HepG2 (cell line): ENCODE results near the gene VGLL1. TPM values are rescaled to one million over a fixed set of nuclear protein-coding genes. Genes with fewer than 3 reads are reported as not detected.

Experiments used
- ATAC-seq: fragments of 200-7000 bp; cut with Tn5 transposase; 3 replicates; pipeline ENCODE4 v1.9.1; 2020; ENCODE audit warnings: mild to moderate bottlenecking, moderate library complexity
- BruUV-seq: library from RNA; stranded (reverse); fragments of 400-500 nt; replicated peaks from 2 replicates; lab custom pipeline; 2021; lab: Mats Ljungman, UMichigan
- CTCF ChIA-PET: fragments of 300-600 bp; formaldehyde crosslinking; extraction: SDS; loops from one replicate; lab custom pipeline; 2021; ENCODE audit warnings: low total read pairs, inconsistent platforms, low intra/inter-chr PET ratio; lab: Yijun Ruan, JAX
- POLR2A ChIA-PET: fragments of 350-600 bp; sonication (Branson Sonifier 250); formaldehyde crosslinking; loops from one replicate; lab custom pipeline; 2020; ENCODE audit warnings: antibody characterized with exemption, inconsistent platforms; lab: Yijun Ruan, JAX
- DNase-seq: peaks from one replicate; pipeline ENCODE4 v3.0.0-alpha.2; 2015; ENCODE audit warnings: low spot score
- FAIRE-seq: peaks from 3 replicates; lab custom pipeline; 2011; peaks lifted over from hg19 to GRCh38; lab: Jason Lieb, UNC
- H2AFZ ChIP-seq: one replicate; pipeline ENCODE4 v1.6.1; 2011; ENCODE audit warnings: low read length, inconsistent platforms
- H3K27ac ChIP-seq: fragments of 300-600 bp; 3 replicates; pipeline ENCODE4 v1.8.0; 2011; ENCODE audit warnings: mixed run types, mild to moderate bottlenecking, mixed read lengths, low read length, inconsistent platforms; ENCODE audit not compliant: insufficient read depth; ENCODE audit errors: extremely low read length
- H3K27me3 ChIP-seq, 2 experiments: fragments of 200-600 bp in 1 of 2; 2 replicates in 1 of 2; 3 replicates in 1 of 2; pipeline versions ENCODE4 v1.6.0 to v1.8.0; 2011; ENCODE audit warnings: low read length in 2 of 2, mild to moderate bottlenecking in 2 of 2, moderate library complexity in 2 of 2, inconsistent platforms in 1 of 2; ENCODE audit not compliant: insufficient read depth in 2 of 2, control insufficient read depth in 1 of 2
- H3K36me3 ChIP-seq, 2 experiments: fragments of 200-600 bp in 1 of 2; replicated peaks in 1 of 2; 2 replicates in 1 of 2; 3 replicates in 1 of 2; pipeline versions ENCODE4 v1.5.1 to v1.8.0; 2011; ENCODE audit warnings: low read length in 2 of 2, inconsistent platforms in 1 of 2; ENCODE audit not compliant: insufficient read depth in 2 of 2, control insufficient read depth in 1 of 2
- H3K4me1 ChIP-seq: 2 replicates; pipeline ENCODE4 v1.5.1; 2012; ENCODE audit warnings: low read length, inconsistent platforms; ENCODE audit not compliant: insufficient read depth
- H3K4me2 ChIP-seq: 2 replicates; pipeline ENCODE4 v1.6.0; 2011; ENCODE audit warnings: low read depth, low read length, inconsistent platforms
- H3K4me3 ChIP-seq, 3 experiments: fragments of 200-600 bp in 1 of 3; sonication (generic), shearing (Covaris generic) in 1 of 3; replicated peaks in 1 of 3; 2 replicates each; pipeline ENCODE4 v1.5.1; 2011 to 2016; ENCODE audit warnings: low read length in 3 of 3, inconsistent platforms in 2 of 3, low read depth in 2 of 3, mild to moderate bottlenecking in 2 of 3, control low read depth in 1 of 3, mixed read lengths in 1 of 3; ENCODE audit not compliant: insufficient read depth in 1 of 3
- H3K79me2 ChIP-seq: one replicate; pipeline ENCODE4 v1.6.1; 2011; ENCODE audit warnings: low read length, inconsistent platforms; ENCODE audit not compliant: insufficient read depth
- H3K9ac ChIP-seq: 2 replicates; pipeline ENCODE4 v1.6.0; 2011; ENCODE audit warnings: mild to moderate bottlenecking, low read depth, low read length, inconsistent platforms; ENCODE audit not compliant: insufficient read depth
- H3K9me3 ChIP-seq: 2 replicates; pipeline ENCODE4 v1.5.1; 2012; ENCODE audit warnings: mild to moderate bottlenecking, low read length
- H4K20me1 ChIP-seq: 2 replicates; pipeline ENCODE4 v1.6.0; 2011; ENCODE audit warnings: inconsistent platforms, mild to moderate bottlenecking, low read length, moderate library complexity; ENCODE audit not compliant: insufficient read depth
- NR2F1 ChIP-seq, 2 experiments: fragments of 450-650 bp in 1 of 2; formaldehyde crosslinking in 1 of 2; IDR thresholded peaks; 2 replicates each; pipeline versions ENCODE4 v1.5.0 to v1.6.1; 2016 to 2020; ENCODE audit warnings: mild to moderate bottlenecking in 1 of 2, missing compliant biosample characterization in 1 of 2, missing genetic modification reagents in 1 of 2, moderate library complexity in 1 of 2
- SMC3 ChIP-seq: IDR thresholded peaks from 2 replicates; pipeline ENCODE4 v1.6.1; 2011; ENCODE audit warnings: low read length, improper control_type of control experiment
- STAG1 ChIP-seq: sonication (generic); formaldehyde crosslinking; IDR thresholded peaks from 2 replicates; pipeline ENCODE4 v1.4.0; 2020; ENCODE audit warnings: missing genetic modification reagents
- WGBS: methylation state at CpG from one replicate; pipeline ENCODE4 v1.1.6; 2017; ENCODE audit warnings: low lambda C conversion rate; 5-methylcytosine and 5-hydroxymethylcytosine counted together
- in situ Hi-C: cut with HindIII; loops from 2 replicates; pipeline ENCODE4 v1.10.0; 2017; ENCODE audit warnings: low pct_unique_long_range_greater_than_20kb; ENCODE audit not compliant: extremely low pct_ligation_motif_present
- intact Hi-C: fragments of 100-400 bp; cut with micrococcal nuclease; formaldehyde crosslinking; loops from one replicate; pipeline ENCODE4 v1.10.0; 2022; ENCODE audit not compliant: unreplicated experiment
- polyA plus RNA-seq, 8 experiments: library from polyadenylated mRNA; depleted of rRNA in 3 of 8; stranded (reverse) in 7 of 8; unstranded in 1 of 8; fragments of >200 nt; fragmentation: Illumina TruSeq in 4 of 8; extraction: Trizol in 4 of 8; gene quantifications; 2 replicates each; pipeline versions ENCODE4 v1.2.1 to v1.2.3, GENCODE V29; 2011 to 2016; ENCODE audit warnings: low read depth in 4 of 8, missing spikeins in 1 of 8, mixed read lengths in 1 of 8; ENCODE audit not compliant: insufficient read depth in 1 of 8
- total RNA-seq, 5 experiments: library from RNA; depleted of rRNA; stranded (reverse); fragments of >200 nt; fragmentation: Illumina TruSeq; extraction: Trizol; gene quantifications; 2 replicates each; pipeline ENCODE4 v1.2.3, GENCODE V29; 2016; ENCODE audit warnings: low read depth in 1 of 5
- TF ChIP-seq, protein P1 (sequence below): sonication (generic); formaldehyde crosslinking; IDR thresholded peaks from 2 replicates; pipeline ENCODE4 v1.5.0; 2020; ENCODE audit warnings: mild to moderate bottlenecking, missing genetic modification reagents, moderate library complexity
- TF ChIP-seq, protein P2 (sequence below), 2 experiments: IDR thresholded peaks; 2 replicates each; pipeline ENCODE4 v1.6.1; 2011 to 2012; ENCODE audit warnings: low read length in 2 of 2, borderline replicate concordance in 1 of 2, low read depth in 1 of 2, mild to moderate bottlenecking in 1 of 2, moderate library complexity in 1 of 2

VGLL1 gene
- total and polyA plus RNA-seq, 2 of the 13 experiments (the other 11 are each of a cell fraction or from before 2014, with no cell fraction given) = not detected

DNA sequence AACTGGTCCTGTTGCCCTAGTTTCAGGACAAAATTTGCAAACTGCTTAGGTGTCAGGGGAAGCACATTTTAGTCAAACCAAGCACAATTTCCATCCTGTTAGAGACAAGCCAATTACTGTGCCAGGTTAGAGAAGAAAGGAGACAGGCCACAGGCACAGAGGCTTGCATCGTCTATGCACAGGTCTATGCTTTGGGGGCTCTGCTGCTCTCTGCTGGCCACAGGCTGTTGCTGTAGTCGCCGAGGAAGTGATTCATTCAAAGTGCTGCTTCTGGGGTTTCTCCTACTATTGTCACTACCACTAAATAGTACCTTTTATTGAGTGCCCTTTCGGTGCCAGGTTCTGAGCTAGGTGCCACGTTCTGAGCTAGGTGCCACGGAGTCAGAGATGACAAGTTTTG is 45.5 kb downstream of the VGLL1 start:
- CTCF ChIA-PET = no interaction called here
- DNase-seq = peak; percentile 1
- in situ Hi-C loops = no loop called here
- Histone ChIP-seq H3K79me2 (no peaks in the 10 kb centered on the region), H3K27ac (no peak overlapping the region), H3K9me3 (no peaks in the 10 kb centered on the region), H3K36me3 (no peaks in the 10 kb centered on the region), H3K27me3 (no peaks in the 10 kb centered on the region), H2AFZ (no peak overlapping the region), H3K4me2 (no peak overlapping the region), H3K4me1 (no peaks in the 10 kb centered on the region), H4K20me1 (no peaks in the 10 kb centered on the region)
- TF ChIP-seq, protein P1, sequence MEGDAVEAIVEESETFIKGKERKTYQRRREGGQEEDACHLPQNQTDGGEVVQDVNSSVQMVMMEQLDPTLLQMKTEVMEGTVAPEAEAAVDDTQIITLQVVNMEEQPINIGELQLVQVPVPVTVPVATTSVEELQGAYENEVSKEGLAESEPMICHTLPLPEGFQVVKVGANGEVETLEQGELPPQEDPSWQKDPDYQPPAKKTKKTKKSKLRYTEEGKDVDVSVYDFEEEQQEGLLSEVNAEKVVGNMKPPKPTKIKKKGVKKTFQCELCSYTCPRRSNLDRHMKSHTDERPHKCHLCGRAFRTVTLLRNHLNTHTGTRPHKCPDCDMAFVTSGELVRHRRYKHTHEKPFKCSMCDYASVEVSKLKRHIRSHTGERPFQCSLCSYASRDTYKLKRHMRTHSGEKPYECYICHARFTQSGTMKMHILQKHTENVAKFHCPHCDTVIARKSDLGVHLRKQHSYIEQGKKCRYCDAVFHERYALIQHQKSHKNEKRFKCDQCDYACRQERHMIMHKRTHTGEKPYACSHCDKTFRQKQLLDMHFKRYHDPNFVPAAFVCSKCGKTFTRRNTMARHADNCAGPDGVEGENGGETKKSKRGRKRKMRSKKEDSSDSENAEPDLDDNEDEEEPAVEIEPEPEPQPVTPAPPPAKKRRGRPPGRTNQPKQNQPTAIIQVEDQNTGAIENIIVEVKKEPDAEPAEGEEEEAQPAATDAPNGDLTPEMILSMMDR (CRISPR knock-in tag) = peak; percentile 61
- TF ChIP-seq SMC3 (peak; percentile 29; the same call in 1 of the 2 replicates), STAG1 (CRISPR knock-in tag) (peak; percentile 43), NR2F1 (CRISPR knock-in tag; IDR thresholded peaks at IDR 0.05) (no peak)
- TF ChIP-seq, protein P2, sequence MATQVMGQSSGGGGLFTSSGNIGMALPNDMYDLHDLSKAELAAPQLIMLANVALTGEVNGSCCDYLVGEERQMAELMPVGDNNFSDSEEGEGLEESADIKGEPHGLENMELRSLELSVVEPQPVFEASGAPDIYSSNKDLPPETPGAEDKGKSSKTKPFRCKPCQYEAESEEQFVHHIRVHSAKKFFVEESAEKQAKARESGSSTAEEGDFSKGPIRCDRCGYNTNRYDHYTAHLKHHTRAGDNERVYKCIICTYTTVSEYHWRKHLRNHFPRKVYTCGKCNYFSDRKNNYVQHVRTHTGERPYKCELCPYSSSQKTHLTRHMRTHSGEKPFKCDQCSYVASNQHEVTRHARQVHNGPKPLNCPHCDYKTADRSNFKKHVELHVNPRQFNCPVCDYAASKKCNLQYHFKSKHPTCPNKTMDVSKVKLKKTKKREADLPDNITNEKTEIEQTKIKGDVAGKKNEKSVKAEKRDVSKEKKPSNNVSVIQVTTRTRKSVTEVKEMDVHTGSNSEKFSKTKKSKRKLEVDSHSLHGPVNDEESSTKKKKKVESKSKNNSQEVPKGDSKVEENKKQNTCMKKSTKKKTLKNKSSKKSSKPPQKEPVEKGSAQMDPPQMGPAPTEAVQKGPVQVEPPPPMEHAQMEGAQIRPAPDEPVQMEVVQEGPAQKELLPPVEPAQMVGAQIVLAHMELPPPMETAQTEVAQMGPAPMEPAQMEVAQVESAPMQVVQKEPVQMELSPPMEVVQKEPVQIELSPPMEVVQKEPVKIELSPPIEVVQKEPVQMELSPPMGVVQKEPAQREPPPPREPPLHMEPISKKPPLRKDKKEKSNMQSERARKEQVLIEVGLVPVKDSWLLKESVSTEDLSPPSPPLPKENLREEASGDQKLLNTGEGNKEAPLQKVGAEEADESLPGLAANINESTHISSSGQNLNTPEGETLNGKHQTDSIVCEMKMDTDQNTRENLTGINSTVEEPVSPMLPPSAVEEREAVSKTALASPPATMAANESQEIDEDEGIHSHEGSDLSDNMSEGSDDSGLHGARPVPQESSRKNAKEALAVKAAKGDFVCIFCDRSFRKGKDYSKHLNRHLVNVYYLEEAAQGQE (IDR thresholded peaks at IDR 0.05; ENCODE audit: borderline replicate concordance in 1 of 2, low read depth in 1 of 2, low read length in 2 of 2) = no peak
- TF ChIP-seq, all 625 proteins: peak for 3
- no peak overlapping the region for H3K4me3 ChIP-seq
- no TSS peak for BruUV-seq
- ATAC-seq = peak; percentile 91
- peak; percentile 92 for FAIRE-seq
- intact Hi-C loops = no loop called here
- WGBS = no CpG with 5 or more reads among the region's 6 CpGs
- POLR2A ChIA-PET = no interaction called here
- no peak overlapping the region for H3K9ac ChIP-seq
